ENCODE measurements around the gene KLF5.

KLF5 gene

DNA sequence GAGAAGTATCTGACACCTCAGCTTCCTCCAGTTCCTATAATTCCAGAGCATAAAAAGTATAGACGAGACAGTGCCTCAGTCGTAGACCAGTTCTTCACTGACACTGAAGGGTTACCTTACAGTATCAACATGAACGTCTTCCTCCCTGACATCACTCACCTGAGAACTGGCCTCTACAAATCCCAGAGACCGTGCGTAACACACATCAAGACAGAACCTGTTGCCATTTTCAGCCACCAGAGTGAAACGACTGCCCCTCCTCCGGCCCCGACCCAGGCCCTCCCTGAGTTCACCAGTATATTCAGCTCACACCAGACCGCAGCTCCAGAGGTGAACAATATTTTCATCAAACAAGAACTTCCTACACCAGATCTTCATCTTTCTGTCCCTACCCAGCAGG is 3.1 kb downstream of the KLF5 start:
- peaks cover 4% of the 10 kb centered on the region; the same call in 1 of the 2 replicates for H4K20me1 ChIP-seq (ENCODE audit: low read depth, low read length)
- no peak overlapping the region for H3K9ac ChIP-seq (ENCODE audit: low read length)
- H3K9me3 ChIP-seq (ENCODE audit: insufficient read depth, low read length): no peaks in the 10 kb centered on the region
- no peaks in the 10 kb centered on the region for H3K27me3 ChIP-seq (ENCODE audit: low read length)
- peaks cover 4% of the 10 kb centered on the region; the same call in 1 of the 2 replicates for H3F3A ChIP-seq (ENCODE audit: insufficient read depth)
- H3K4me3 ChIP-seq (ENCODE audit: insufficient read depth, low read length, poor library complexity, severe bottlenecking): no peak overlapping the region
- no peak overlapping the region for H3K4me2 ChIP-seq (ENCODE audit: low read depth, low read length, poor library complexity, severe bottlenecking)
- H3K27ac ChIP-seq (ENCODE audit: low read depth, low read length): no peak overlapping the region
- H2AFZ ChIP-seq (ENCODE audit: low read depth, low read length, severe bottlenecking): no peak overlapping the region
- H3K36me3 ChIP-seq (ENCODE audit: low read length): no peaks in the 10 kb centered on the region
- TF ChIP-seq EZH2phosphoT487 (conservative IDR thresholded peaks at IDR 0.05; ENCODE audit: low read length): no peak
- TF ChIP-seq, protein P1, sequence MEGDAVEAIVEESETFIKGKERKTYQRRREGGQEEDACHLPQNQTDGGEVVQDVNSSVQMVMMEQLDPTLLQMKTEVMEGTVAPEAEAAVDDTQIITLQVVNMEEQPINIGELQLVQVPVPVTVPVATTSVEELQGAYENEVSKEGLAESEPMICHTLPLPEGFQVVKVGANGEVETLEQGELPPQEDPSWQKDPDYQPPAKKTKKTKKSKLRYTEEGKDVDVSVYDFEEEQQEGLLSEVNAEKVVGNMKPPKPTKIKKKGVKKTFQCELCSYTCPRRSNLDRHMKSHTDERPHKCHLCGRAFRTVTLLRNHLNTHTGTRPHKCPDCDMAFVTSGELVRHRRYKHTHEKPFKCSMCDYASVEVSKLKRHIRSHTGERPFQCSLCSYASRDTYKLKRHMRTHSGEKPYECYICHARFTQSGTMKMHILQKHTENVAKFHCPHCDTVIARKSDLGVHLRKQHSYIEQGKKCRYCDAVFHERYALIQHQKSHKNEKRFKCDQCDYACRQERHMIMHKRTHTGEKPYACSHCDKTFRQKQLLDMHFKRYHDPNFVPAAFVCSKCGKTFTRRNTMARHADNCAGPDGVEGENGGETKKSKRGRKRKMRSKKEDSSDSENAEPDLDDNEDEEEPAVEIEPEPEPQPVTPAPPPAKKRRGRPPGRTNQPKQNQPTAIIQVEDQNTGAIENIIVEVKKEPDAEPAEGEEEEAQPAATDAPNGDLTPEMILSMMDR (IDR thresholded peaks at IDR 0.05; ENCODE audit: insufficient read depth, low read length, poor library complexity, severe bottlenecking): no peak
- no peaks in the 10 kb centered on the region for H3K79me2 ChIP-seq (ENCODE audit: insufficient read depth, low read length)
- H3K9me2 ChIP-seq (replicated peaks; ENCODE audit: insufficient read depth, low read length): no peaks in the 10 kb centered on the region

DNA sequence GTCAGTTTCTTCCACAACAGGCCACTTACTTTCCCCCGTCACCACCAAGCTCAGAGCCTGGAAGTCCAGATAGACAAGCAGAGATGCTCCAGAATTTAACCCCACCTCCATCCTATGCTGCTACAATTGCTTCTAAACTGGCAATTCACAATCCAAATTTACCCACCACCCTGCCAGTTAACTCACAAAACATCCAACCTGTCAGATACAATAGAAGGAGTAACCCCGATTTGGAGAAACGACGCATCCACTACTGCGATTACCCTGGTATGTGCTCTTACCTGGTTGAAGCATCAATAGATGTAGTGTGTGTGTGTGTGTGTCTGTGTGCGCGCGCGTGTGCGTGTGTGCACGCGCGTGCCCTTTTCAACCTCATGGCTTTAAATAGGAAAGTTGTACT is 3.7 kb downstream of the KLF5 start:
- Histone ChIP-seq H3K4me3 (ENCODE audit: insufficient read depth, low read length, poor library complexity, severe bottlenecking) (no peak overlapping the region), H2AFZ (ENCODE audit: low read depth, low read length, severe bottlenecking) (no peak overlapping the region), H3K9me2 (replicated peaks; ENCODE audit: insufficient read depth, low read length) (no peaks in the 10 kb centered on the region), H3K79me2 (ENCODE audit: insufficient read depth, low read length) (no peaks in the 10 kb centered on the region), H3K27me3 (ENCODE audit: low read length) (no peaks in the 10 kb centered on the region), H3K9ac (ENCODE audit: low read length) (no peak overlapping the region), H3K9me3 (ENCODE audit: insufficient read depth, low read length) (no peaks in the 10 kb centered on the region), H3K4me2 (ENCODE audit: low read depth, low read length, poor library complexity, severe bottlenecking) (no peak overlapping the region), H4K20me1 (ENCODE audit: low read depth, low read length) (peaks cover 4% of the 10 kb centered on the region; the same call in 1 of the 2 replicates), H3K27ac (ENCODE audit: low read depth, low read length) (no peak overlapping the region), H3K36me3 (ENCODE audit: low read length) (no peaks in the 10 kb centered on the region), H3F3A (ENCODE audit: insufficient read depth) (peaks cover 4% of the 10 kb centered on the region; the same call in 1 of the 2 replicates)
- TF ChIP-seq, protein P1 (IDR thresholded peaks at IDR 0.05; ENCODE audit: insufficient read depth, low read length, poor library complexity, severe bottlenecking): no peak
- no peak for TF ChIP-seq EZH2phosphoT487 (conservative IDR thresholded peaks at IDR 0.05; ENCODE audit: low read length)

DNA sequence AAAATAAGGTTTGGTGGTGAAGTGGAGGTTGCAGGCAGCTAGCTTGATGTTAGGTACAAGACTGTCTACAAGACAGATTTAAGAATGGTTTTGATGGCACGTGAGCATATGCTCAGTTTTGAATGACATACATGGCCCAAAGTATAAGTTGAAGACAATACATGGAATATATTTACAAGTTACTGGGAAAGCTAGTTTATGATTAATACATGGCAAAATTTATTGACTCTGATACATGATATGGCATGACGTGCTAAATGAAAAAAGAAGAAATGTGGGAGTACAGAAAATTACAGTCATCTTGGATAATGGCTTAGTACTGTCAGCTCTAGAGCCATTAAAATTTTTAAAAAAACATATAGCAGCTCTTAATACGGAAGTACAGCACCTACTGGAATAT is 4.4 kb downstream of the KLF5 start:
- Histone ChIP-seq H3K36me3 (ENCODE audit: low read length) (no peaks in the 10 kb centered on the region), H3K9ac (ENCODE audit: low read length) (no peak overlapping the region), H3K79me2 (ENCODE audit: insufficient read depth, low read length) (no peaks in the 10 kb centered on the region), H2AFZ (ENCODE audit: low read depth, low read length, severe bottlenecking) (no peak overlapping the region), H3K4me3 (ENCODE audit: insufficient read depth, low read length, poor library complexity, severe bottlenecking) (no peak overlapping the region), H3K9me3 (ENCODE audit: insufficient read depth, low read length) (no peaks in the 10 kb centered on the region), H3K4me2 (ENCODE audit: low read depth, low read length, poor library complexity, severe bottlenecking) (no peak overlapping the region), H3K27ac (ENCODE audit: low read depth, low read length) (no peak overlapping the region), H3F3A (ENCODE audit: insufficient read depth) (peaks cover 4% of the 10 kb centered on the region; the same call in 1 of the 2 replicates), H3K9me2 (replicated peaks; ENCODE audit: insufficient read depth, low read length) (no peaks in the 10 kb centered on the region), H4K20me1 (ENCODE audit: low read depth, low read length) (peaks cover 4% of the 10 kb centered on the region; the same call in 1 of the 2 replicates), H3K27me3 (ENCODE audit: low read length) (no peaks in the 10 kb centered on the region)
- TF ChIP-seq, protein P1 (IDR thresholded peaks at IDR 0.05; ENCODE audit: insufficient read depth, low read length, poor library complexity, severe bottlenecking): no peak
- no peak for TF ChIP-seq EZH2phosphoT487 (conservative IDR thresholded peaks at IDR 0.05; ENCODE audit: low read length)
